GM12865 (cell line): ENCODE data around the gene SLC6A17.

ENCODE experiments used
- DNase-seq: peaks from one replicate; pipeline ENCODE4 v3.0.0; 2010; ENCODE audit warnings: low read depth
- H3K4me3 ChIP-seq: 2 replicates; pipeline ENCODE4 v1.5.1; 2011; ENCODE audit warnings: mild to moderate bottlenecking, low read depth, low read length, control low read depth
- TF ChIP-seq, protein P1 (sequence below): IDR thresholded peaks from 2 replicates; pipeline ENCODE4 v1.5.1; 2011; ENCODE audit warnings: low read length, control low read depth, low read depth, inconsistent platforms; ENCODE audit not compliant: insufficient read depth; ENCODE audit errors: missing control alignments

Gene SLC6A17

DNA sequence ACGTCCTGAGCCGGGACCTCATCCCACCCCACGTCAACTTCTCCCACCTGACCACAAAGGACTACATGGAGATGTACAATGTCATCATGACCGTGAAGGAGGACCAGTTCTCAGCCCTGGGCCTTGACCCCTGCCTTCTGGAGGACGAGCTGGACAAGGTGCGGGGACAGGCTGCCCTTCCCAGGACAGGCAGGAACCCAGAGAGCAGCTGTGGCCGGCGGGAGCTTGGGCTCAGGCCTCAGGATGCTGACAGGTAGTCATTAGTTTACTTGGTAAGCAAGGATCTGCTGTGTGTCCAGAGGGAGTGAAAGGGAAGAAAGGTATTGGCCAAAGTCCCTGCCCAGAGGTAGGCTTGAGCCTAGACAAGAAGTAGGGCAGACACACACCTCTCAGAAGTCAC is 42.2 kb downstream of the SLC6A17 start:
- H3K4me3 ChIP-seq, result no peak overlapping the region
- TF ChIP-seq, protein P1, sequence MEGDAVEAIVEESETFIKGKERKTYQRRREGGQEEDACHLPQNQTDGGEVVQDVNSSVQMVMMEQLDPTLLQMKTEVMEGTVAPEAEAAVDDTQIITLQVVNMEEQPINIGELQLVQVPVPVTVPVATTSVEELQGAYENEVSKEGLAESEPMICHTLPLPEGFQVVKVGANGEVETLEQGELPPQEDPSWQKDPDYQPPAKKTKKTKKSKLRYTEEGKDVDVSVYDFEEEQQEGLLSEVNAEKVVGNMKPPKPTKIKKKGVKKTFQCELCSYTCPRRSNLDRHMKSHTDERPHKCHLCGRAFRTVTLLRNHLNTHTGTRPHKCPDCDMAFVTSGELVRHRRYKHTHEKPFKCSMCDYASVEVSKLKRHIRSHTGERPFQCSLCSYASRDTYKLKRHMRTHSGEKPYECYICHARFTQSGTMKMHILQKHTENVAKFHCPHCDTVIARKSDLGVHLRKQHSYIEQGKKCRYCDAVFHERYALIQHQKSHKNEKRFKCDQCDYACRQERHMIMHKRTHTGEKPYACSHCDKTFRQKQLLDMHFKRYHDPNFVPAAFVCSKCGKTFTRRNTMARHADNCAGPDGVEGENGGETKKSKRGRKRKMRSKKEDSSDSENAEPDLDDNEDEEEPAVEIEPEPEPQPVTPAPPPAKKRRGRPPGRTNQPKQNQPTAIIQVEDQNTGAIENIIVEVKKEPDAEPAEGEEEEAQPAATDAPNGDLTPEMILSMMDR, result no peak
- no peak for DNase-seq

DNA sequence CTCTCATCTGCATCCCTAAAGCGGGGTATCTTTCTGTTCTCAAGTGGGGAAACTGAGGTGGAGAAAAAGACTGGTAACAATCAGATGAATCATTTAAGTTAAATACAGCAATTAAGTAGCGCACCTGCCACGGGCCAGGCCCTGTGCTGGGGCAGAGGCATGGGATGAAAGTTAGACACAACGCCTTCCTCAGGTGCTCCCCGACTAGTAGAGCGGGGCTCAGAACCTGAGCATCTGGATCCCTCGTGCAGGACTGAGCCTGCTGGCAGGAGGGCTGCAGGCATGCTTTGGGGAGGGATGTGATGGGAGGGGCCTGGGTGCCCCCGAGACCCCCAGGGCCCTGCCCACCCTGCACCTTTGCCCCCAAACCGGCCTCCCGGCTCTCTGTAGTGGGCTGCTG is 44.9 kb downstream of the SLC6A17 start:
- DNase-seq, result no peak
- TF ChIP-seq, protein P1, result no peak

DNA sequence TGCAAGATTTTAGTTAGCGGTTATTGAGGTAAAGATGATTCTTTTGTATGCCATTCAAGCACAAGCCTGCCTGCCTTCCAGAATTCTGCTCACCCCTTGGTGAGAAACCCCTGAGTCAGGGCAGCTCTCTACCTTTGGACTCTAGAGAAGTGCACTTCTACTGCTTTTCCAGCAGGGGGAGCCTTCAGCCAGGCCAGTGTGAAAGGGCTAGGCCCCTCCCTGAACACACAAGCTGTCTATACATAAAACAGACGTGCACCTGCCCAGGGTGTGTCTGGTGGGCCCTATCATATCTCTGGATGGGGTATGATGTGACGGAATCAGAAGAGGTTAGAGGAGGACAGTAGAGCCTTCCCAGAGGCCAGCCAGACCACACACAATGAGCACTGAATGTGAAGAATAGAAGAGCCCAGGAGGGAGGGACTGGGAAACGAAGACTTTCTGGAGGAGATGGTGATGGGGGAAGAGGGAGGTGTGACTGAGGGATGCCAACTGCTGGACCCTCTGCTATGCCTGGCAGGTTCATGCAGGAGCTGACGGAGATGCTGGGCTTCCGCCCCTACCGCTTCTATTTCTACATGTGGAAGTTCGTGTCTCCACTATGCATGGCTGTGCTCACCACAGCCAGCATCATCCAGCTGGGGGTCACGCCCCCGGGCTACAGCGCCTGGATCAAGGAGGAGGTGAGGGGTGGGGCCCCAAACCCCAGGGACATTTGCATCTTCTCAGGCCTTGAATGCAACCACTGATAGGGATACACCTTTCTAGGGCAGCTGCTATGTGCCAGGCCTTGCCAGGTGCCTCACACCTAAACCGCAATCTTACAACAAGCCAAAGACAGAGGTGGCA is 46.8 kb downstream of the SLC6A17 start:
- TF ChIP-seq, protein P1, result peak; percentile 93
- DNase-seq, result peak; percentile 62
- no peak overlapping the region for H3K4me3 ChIP-seq

More for the DNA sequence above, 44.9 kb downstream of the SLC6A17 start:
- H3K4me3 ChIP-seq, result no peak overlapping the region

DNA sequence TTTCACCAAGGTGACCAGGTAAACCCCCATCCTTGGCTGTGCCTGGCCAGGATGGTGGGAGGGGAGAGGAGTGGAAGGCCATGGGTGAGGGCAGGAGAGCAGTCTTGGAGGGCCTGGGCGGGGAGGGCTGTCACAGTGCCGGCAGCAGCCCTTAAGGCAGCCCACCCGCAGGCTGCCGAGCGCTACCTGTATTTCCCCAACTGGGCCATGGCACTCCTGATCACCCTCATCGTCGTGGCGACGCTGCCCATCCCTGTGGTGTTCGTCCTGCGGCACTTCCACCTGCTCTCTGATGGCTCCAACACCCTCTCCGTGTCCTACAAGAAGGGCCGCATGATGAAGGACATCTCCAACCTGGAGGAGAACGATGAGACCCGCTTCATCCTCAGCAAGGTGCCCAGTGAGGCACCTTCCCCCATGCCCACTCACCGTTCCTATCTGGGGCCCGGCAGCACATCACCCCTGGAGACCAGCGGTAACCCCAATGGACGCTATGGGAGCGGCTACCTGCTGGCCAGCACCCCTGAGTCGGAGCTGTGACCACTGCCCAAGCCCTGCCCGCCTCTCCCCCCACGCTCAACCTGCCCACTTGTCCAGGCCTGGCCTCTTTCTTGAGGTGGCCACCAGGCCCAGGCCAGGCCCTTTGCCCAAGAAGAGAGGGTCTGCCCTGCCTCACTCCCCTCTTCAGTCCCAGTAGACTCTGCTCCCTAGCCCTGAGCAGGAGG is 47.8 kb downstream of the SLC6A17 start:
- no peak overlapping the region for H3K4me3 ChIP-seq
- no peak for DNase-seq
- TF ChIP-seq, protein P1, result no peak

DNA sequence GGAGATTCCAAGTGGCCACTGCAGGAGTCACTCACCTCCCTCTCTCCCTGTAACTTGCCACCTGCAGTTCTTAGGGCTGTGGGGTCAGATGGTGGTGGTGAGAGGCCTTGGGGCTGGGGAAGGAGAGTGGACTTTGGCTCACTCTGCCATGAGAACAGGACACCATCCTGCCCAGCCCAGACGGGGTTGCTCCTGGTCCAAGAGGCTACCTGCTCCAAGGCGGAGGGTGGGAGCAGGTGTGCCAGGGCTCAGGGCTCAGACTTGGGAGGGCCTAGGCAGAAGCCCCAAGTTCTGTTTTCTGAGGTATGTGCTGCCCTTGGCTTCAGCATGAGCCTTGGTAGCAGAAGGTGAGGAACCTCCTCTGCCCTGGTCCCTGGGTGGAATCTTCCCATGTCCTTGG is 48.5 kb downstream of the SLC6A17 start:
- no peak overlapping the region for H3K4me3 ChIP-seq
- DNase-seq, result no peak
- TF ChIP-seq, protein P1, result no peak

DNA sequence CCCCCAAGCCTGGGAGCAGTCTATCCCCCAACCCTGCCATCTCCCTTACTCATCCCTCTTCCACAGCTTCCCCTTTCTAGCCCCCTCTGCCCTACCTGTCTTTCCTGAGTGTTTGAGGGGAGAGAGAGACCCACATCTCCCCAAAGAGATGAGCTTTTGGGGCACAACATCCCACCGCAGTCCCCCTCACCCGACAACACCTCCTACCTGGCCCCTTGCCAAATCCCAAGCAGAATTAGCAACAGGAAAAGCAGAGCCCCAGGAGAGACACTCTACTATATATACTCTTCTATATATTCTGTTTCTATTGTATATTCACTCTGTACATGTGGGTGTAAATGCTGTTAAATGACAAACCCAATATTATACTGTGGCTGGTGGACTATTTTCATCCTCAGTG is 49.9 kb downstream of the SLC6A17 start:
- TF ChIP-seq, protein P1, result no peak
- no peak overlapping the region for H3K4me3 ChIP-seq
- no peak for DNase-seq

DNA sequence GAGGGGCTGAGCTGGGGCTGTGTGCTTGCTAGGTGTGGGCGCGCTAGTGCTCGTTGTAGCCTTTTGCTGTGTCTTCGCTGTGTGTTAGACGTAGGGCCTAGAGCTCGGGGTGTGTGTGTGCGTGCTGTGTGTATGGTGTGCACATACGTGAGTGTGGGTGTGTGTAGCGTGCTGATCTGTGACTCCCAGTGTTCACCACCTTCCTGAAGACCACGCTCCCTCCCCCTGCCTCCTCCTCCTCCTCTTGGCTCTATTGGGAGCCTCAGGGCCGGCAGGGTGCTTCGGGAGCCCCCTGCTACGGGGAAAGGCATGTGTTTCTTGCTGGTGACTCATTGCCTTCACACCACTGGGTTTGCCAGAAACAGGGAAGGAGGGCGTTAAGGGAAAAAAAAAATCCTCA is 50.4 kb downstream of the SLC6A17 start:
- TF ChIP-seq, protein P1, result no peak
- no peak for DNase-seq
- no peak overlapping the region for H3K4me3 ChIP-seq
